GM23338 (cell line): Measurements from ENCODE around the gene RCVRN. TPM values are rescaled to one million over a fixed set of nuclear protein-coding genes. Genes with fewer than 3 reads are reported as not detected.

Source experiments
- ATAC-seq: fragments of 200-7000 bp; cut with Tn5 transposase; 3 replicates; pipeline ENCODE4 v1.9.1; 2020
- DNase-seq: peaks from one replicate; pipeline ENCODE4 v3.0.0-alpha.2; 2015; ENCODE audit warnings: low spot score
- H2AFZ ChIP-seq: fragments of 200-600 bp; sonication (generic); 2 replicates; pipeline ENCODE4 v1.8.0; 2016; ENCODE audit warnings: antibody characterized with exemption, mild to moderate bottlenecking, moderate library complexity
- H3F3A ChIP-seq: fragments of 200-600 bp; sonication (generic); replicated peaks from 2 replicates; pipeline ENCODE4 v1.8.0; 2017; ENCODE audit warnings: antibody characterized with exemption, mixed run types, low read depth
- H3K27ac ChIP-seq: fragments of 200-600 bp; sonication (generic); 2 replicates; pipeline ENCODE4 v1.6.1; 2016; ENCODE audit warnings: low read depth
- H3K27me3 ChIP-seq: fragments of 200-600 bp; sonication (generic); 2 replicates; pipeline ENCODE4 v1.8.0; 2016; ENCODE audit warnings: mild to moderate bottlenecking, mixed run types, moderate library complexity; ENCODE audit not compliant: insufficient read depth
- H3K36me3 ChIP-seq: fragments of 200-600 bp; sonication (generic); 2 replicates; pipeline ENCODE4 v1.8.0; 2016; ENCODE audit warnings: mild to moderate bottlenecking; ENCODE audit not compliant: insufficient read depth
- H3K4me1 ChIP-seq: fragments of 200-600 bp; sonication (generic); 2 replicates; pipeline ENCODE4 v1.8.0; 2016; ENCODE audit warnings: mild to moderate bottlenecking, moderate library complexity; ENCODE audit not compliant: insufficient read depth
- H3K4me2 ChIP-seq: fragments of 200-600 bp; sonication (generic); 2 replicates; pipeline ENCODE4 v1.7.1; 2017; ENCODE audit warnings: mixed run types
- H3K4me3 ChIP-seq: fragments of 200-600 bp; sonication (generic); 2 replicates; pipeline ENCODE4 v1.6.1; 2016; ENCODE audit warnings: mixed run types
- H3K79me2 ChIP-seq: fragments of 200-600 bp; sonication (generic); replicated peaks from 2 replicates; pipeline ENCODE4 v1.8.0; 2017; ENCODE audit warnings: mild to moderate bottlenecking; ENCODE audit not compliant: insufficient read depth
- H3K9me2 ChIP-seq: fragments of 200-600 bp; sonication (generic); 2 replicates; pipeline ENCODE4 v1.8.0; 2017; ENCODE audit not compliant: insufficient read depth
- H4K20me1 ChIP-seq: fragments of 200-600 bp; sonication (generic); replicated peaks from 2 replicates; pipeline ENCODE4 v1.8.0; 2017; ENCODE audit warnings: mild to moderate bottlenecking; ENCODE audit not compliant: insufficient read depth
- H3K27ac Mint-ChIP-seq: 2 replicates; pipeline ENCODE4 v1.8.0; 2020; ENCODE audit warnings: inconsistent platforms, mild to moderate bottlenecking, moderate library complexity, mixed read lengths
- H3K27me3 Mint-ChIP-seq: 3 replicates; pipeline ENCODE4 v1.8.0; 2022; ENCODE audit warnings: low read depth, mild to moderate bottlenecking, moderate library complexity, mixed read lengths, inconsistent platforms; ENCODE audit not compliant: insufficient read depth, poor library complexity
- H3K36me3 Mint-ChIP-seq: 3 replicates; pipeline ENCODE4 v1.8.0; 2021; ENCODE audit warnings: low read depth, mild to moderate bottlenecking, inconsistent platforms, moderate library complexity, mixed read lengths
- H3K4me1 Mint-ChIP-seq: 3 replicates; pipeline ENCODE4 v1.8.0; 2020; ENCODE audit warnings: mild to moderate bottlenecking, inconsistent platforms, mixed read lengths
- H3K4me3 Mint-ChIP-seq: 3 replicates; pipeline ENCODE4 v1.8.0; 2021; ENCODE audit warnings: moderate library complexity, mild to moderate bottlenecking, inconsistent platforms, mixed read lengths
- H3K9me3 Mint-ChIP-seq: 3 replicates; pipeline ENCODE4 v1.8.0; 2020; ENCODE audit warnings: moderate library complexity, mild to moderate bottlenecking, inconsistent platforms, mixed read lengths
- CTCF ChIP-seq, 2 experiments: fragments of 200-600 bp in 1 of 2; sonication (generic) in 1 of 2; conservative IDR thresholded peaks; 2 replicates each; pipeline versions ENCODE4 v1.5.1 to v1.6.1; 2016 to 2017; ENCODE audit warnings: antibody characterized with exemption in 2 of 2, low read depth in 2 of 2, mild to moderate bottlenecking in 2 of 2, moderate library complexity in 1 of 2
- ETS1 ChIP-seq: IDR thresholded peaks from 2 replicates; pipeline ENCODE4 v1.6.1; 2016; ENCODE audit warnings: antibody characterized with exemption
- EZH2 ChIP-seq: fragments of 200-600 bp; sonication (generic); IDR thresholded peaks from one replicate; pipeline ENCODE4 v1.8.0; 2017; ENCODE audit warnings: antibody characterized with exemption, mild to moderate bottlenecking, low read depth; ENCODE audit not compliant: unreplicated experiment
- JUNB ChIP-seq: IDR thresholded peaks from one replicate; pipeline ENCODE4 v1.6.1; 2016; ENCODE audit warnings: antibody characterized with exemption; ENCODE audit not compliant: unreplicated experiment
- NANOG ChIP-seq: IDR thresholded peaks from 2 replicates; pipeline ENCODE4 v1.6.1; 2016; ENCODE audit warnings: antibody characterized with exemption, borderline replicate concordance
- POLR2AphosphoS5 ChIP-seq: IDR thresholded peaks from 2 replicates; pipeline ENCODE4 v1.6.1; 2016; ENCODE audit warnings: antibody characterized with exemption, low read depth
- REST ChIP-seq: IDR thresholded peaks from one replicate; pipeline ENCODE4 v1.6.1; 2018; ENCODE audit warnings: antibody characterized with exemption; ENCODE audit not compliant: unreplicated experiment
- STAT1 ChIP-seq: IDR thresholded peaks from one replicate; pipeline ENCODE4 v1.6.1; 2016; ENCODE audit warnings: antibody characterized with exemption; ENCODE audit not compliant: unreplicated experiment
- ZNF114 ChIP-seq: fragments of 250-450 bp; sonication (Bioruptor Pico); IDR thresholded peaks from 2 replicates; pipeline ENCODE4 v1.5.0; 2020; ENCODE audit warnings: mild to moderate bottlenecking, moderate library complexity
- ZNF331 ChIP-seq: fragments of 250-450 bp; sonication (Bioruptor Pico); IDR thresholded peaks from 2 replicates; pipeline ENCODE4 v1.5.0; 2020; ENCODE audit warnings: low read depth, mild to moderate bottlenecking, moderate library complexity
- ZNF462 ChIP-seq: fragments of 250-450 bp; sonication (Bioruptor Pico); IDR thresholded peaks from 2 replicates; pipeline ENCODE4 v1.5.0; 2020; ENCODE audit warnings: mild to moderate bottlenecking, moderate library complexity
- polyA plus RNA-seq: library from polyadenylated mRNA; unstranded; fragments of >200 nt; fragmentation: Nextera tagmentation; extraction: Ambion mirVana; gene quantifications from 2 replicates; pipeline ENCODE4 v1.2.1, GENCODE V29; 2016
- total RNA-seq: library from RNA; depleted of rRNA; stranded (reverse); fragments of >200 nt; shearing (Covaris generic); gene quantifications from 2 replicates; pipeline ENCODE4 v1.2.3, GENCODE V29; 2014

The RCVRN gene
- total and polyA plus RNA-seq, 2 experiments from 2014 or later = not detected

GRCh38 chr17:9937241-9937761 lies 32.2 kb upstream of the RCVRN start:
- H3K9me3 Mint-ChIP-seq = no peaks in the 10 kb centered on the region; the same call in 2 of the 3 replicates
- TF ChIP-seq JUNB = no peak
- TF ChIP-seq ZNF114 (CRISPR knock-in tag) = no peak
- TF ChIP-seq ZNF331 = no peak
- TF ChIP-seq ETS1 = no peak
- no peak for TF ChIP-seq ZNF462 (CRISPR knock-in tag)
- TF ChIP-seq EZH2 = no peak
- TF ChIP-seq POLR2AphosphoS5 = no peak
- no peak for TF ChIP-seq CTCF (conservative IDR thresholded peaks at IDR 0.05; ENCODE audit: low read depth in 2 of 2)
- no peak for TF ChIP-seq NANOG
- TF ChIP-seq REST = no peak
- TF ChIP-seq STAT1 = no peak
- no peaks in the 10 kb centered on the region for H3K27me3 ChIP-seq
- DNase-seq = no peak
- H3K36me3 ChIP-seq = no peaks in the 10 kb centered on the region
- H3K27ac ChIP-seq = no peak overlapping the region
- H3K27ac Mint-ChIP-seq = no peak overlapping the region
- no peaks in the 10 kb centered on the region for H4K20me1 ChIP-seq
- no peaks in the 10 kb centered on the region for H3K79me2 ChIP-seq
- H3K36me3 Mint-ChIP-seq = peaks cover 8% of the 10 kb centered on the region; the same call in 2 of the 3 replicates
- no peak overlapping the region for H3K4me3 ChIP-seq
- no peaks in the 10 kb centered on the region for H3K4me1 Mint-ChIP-seq
- no peaks in the 10 kb centered on the region for H3K4me1 ChIP-seq
- H3F3A ChIP-seq = no peaks in the 10 kb centered on the region
- peaks cover 3% of the 10 kb centered on the region for H3K27me3 Mint-ChIP-seq
- no peak for ATAC-seq
- no peak overlapping the region for H2AFZ ChIP-seq
- no peaks in the 10 kb centered on the region for H3K9me2 ChIP-seq
- H3K4me3 Mint-ChIP-seq = no peak overlapping the region
- no peak overlapping the region for H3K4me2 ChIP-seq
